NCI-H1417 (cell line): ENCODE measurements around the gene LCAT.
A peak's percentile ranks its signal among the peaks of the same experiment; 100 is the strongest.
"Not testable (repeated sequence)": the region's sequence is repeated elsewhere in the genome, so short reads cannot be mapped to it uniquely, and the experiment has no call there.

Source experiments
- DNase-seq, 3 experiments: peaks; one replicate each; lab custom pipeline; 2025; lab: John Stamatoyannopoulos, UW

LCAT gene

GRCh38 chr16:67946966-67947558, 3.1 kb upstream of the LCAT start:
- DNase-seq, result no peak

GRCh38 chr16:67946128-67946569, 2.2 kb upstream of the LCAT start:
- no peak for DNase-seq

GRCh38 chr16:67945392-67945933, 1.5 kb upstream of the LCAT start:
- no peak for DNase-seq

- DNase-seq, result no peak
These were observed 921 bp upstream of the LCAT start for GRCh38 chr16:67944690-67945391.

- DNase-seq, result no peak
These were observed 683 bp downstream of the LCAT start for GRCh38 chr16:67943256-67943618.

GRCh38 chr16:67942510-67943255, 1.2 kb downstream of the LCAT start:
- DNase-seq, result no peak

- DNase-seq, result peak in 1 of 3 experiments; percentile 30
These were observed 1.8 kb downstream of the LCAT start for GRCh38 chr16:67942200-67942509.

GRCh38 chr16:67941469-67942199, 2.3 kb downstream of the LCAT start:
- DNase-seq, result no peak

GRCh38 chr16:67940446-67941089, 3.4 kb downstream of the LCAT start:
- DNase-seq, result no peak

- DNase-seq, result no peak
These were observed 4.1 kb downstream of the LCAT start for GRCh38 chr16:67939507-67940445.

- DNase-seq, result not testable (repeated sequence)
These were observed 6.2 kb downstream of the LCAT start for GRCh38 chr16:67937713-67938112.

GRCh38 chr16:67936880-67937605, 6.9 kb downstream of the LCAT start:
- DNase-seq, result peak; percentile 19 to 49 (median 33)

GRCh38 chr16:67936124-67936879, 7.6 kb downstream of the LCAT start, which contains the start of gene PSMB10:
TSS of gene PSMB10 (minus strand) at chr16:67936850. CDS start at chr16:67936749, 101 bp downstream.
- peak in 2 of 3 experiments; percentile 65 to 70 for DNase-seq

- peak; percentile 92 to 98 (median 96) for DNase-seq
These were observed 8.4 kb downstream of the LCAT start for GRCh38 chr16:67935402-67936123.

- no peak for DNase-seq
These were observed 8.9 kb downstream of the LCAT start for GRCh38 chr16:67935101-67935401.

GRCh38 chr16:67934306-67935100, 9.4 kb downstream of the LCAT start:
- DNase-seq, result no peak

- no peak for DNase-seq
These were observed 10.1 kb downstream of the LCAT start for GRCh38 chr16:67933805-67934204.

GRCh38 chr16:67932462-67932840, 11.5 kb downstream of the LCAT start:
- no peak for DNase-seq
